Large intestine (tissue), 3 donors: Measurements from ENCODE around the gene RNF151. TPM values are rescaled to one million over a fixed set of nuclear protein-coding genes. Genes with fewer than 3 reads are reported as not detected.
"Not testable (repeated sequence)": the region's sequence is repeated elsewhere in the genome, so short reads cannot be mapped to it uniquely, and the experiment has no call there.

Source experiments
- DNase-seq, 2 donors: peaks; one replicate each; pipeline versions ENCODE4 v3.0.0 to v3.0.0-alpha.2; 2013
- H3K27ac ChIP-seq: one replicate; pipeline ENCODE4 v1.5.1; 2013; ENCODE audit warnings: low read length
- H3K27me3 ChIP-seq: 2 replicates; pipeline ENCODE4 v1.6.1; 2013; ENCODE audit warnings: low read length; ENCODE audit not compliant: control insufficient read depth, insufficient read depth
- H3K36me3 ChIP-seq: 2 replicates; pipeline ENCODE4 v1.6.1; 2013; ENCODE audit warnings: low read length; ENCODE audit not compliant: control insufficient read depth, insufficient read depth
- H3K4me1 ChIP-seq: one replicate; pipeline ENCODE4 v1.6.1; 2013; ENCODE audit warnings: low read length; ENCODE audit not compliant: control insufficient read depth, insufficient read depth
- H3K4me3 ChIP-seq: one replicate; pipeline ENCODE4 v1.5.1; 2013; ENCODE audit warnings: low read length
- H3K9me3 ChIP-seq: one replicate; pipeline ENCODE4 v1.6.1; 2013; ENCODE audit warnings: mild to moderate bottlenecking, low read depth, low read length, moderate library complexity; ENCODE audit not compliant: control insufficient read depth
- WGBS: methylation state at CpG from one replicate; pipeline ENCODE4 v1.1.5; 2013; ENCODE audit warnings: low lambda C conversion rate; ENCODE audit not compliant: insufficient coverage; 5-methylcytosine and 5-hydroxymethylcytosine counted together
- polyA plus RNA-seq: library from polyadenylated mRNA; unstranded; fragments of 120-200 nt; gene quantifications from one replicate; pipeline ENCODE4 v1.2.1, GENCODE V29; 2013

Gene RNF151
- polyA plus RNA-seq, 1 donor = 0.09 TPM

GRCh38 chr16:1961651-1962067, 5.0 kb upstream of the RNF151 start:
- Histone ChIP-seq H3K4me1 (peaks cover 35% of the 10 kb centered on the region), H3K27me3 (peaks cover 6% of the 10 kb centered on the region), H3K36me3 (peaks cover 25% of the 10 kb centered on the region), H3K9me3 (peaks cover 3% of the 10 kb centered on the region), H3K27ac (no peak overlapping the region), H3K4me3 (no peak overlapping the region)
- WGBS = no CpG with 5 or more reads among the region's 6 CpGs
- DNase-seq = no peak

GRCh38 chr16:1962161-1963153, 4.2 kb upstream of the RNF151 start:
- Histone ChIP-seq H3K36me3 (peaks cover 25% of the 10 kb centered on the region), H3K4me1 (peaks cover 35% of the 10 kb centered on the region), H3K4me3 (peak overlapping the region; percentile 87)
- not testable (repeated sequence) for DNase-seq, H3K27ac ChIP-seq, H3K9me3 ChIP-seq, H3K27me3 ChIP-seq
- WGBS = no CpG with 5 or more reads among the region's 37 CpGs

- Histone ChIP-seq H3K27me3 (peaks cover 2% of the 10 kb centered on the region), H3K27ac (peak overlapping the region; percentile 61), H3K9me3 (no peaks in the 10 kb centered on the region), H3K36me3 (peaks cover 25% of the 10 kb centered on the region), H3K4me1 (peaks cover 32% of the 10 kb centered on the region), H3K4me3 (peak overlapping the region; percentile 87)
- peak in 1 of 2 donors; percentile 43 for DNase-seq
- no CpG with 5 or more reads among the region's 44 CpGs for WGBS
Measured at GRCh38 chr16:1963806-1964505, 2.7 kb upstream of the RNF151 start.

GRCh38 chr16:1964506-1965395, 1.9 kb upstream of the RNF151 start, which contains the start of gene RPS2:
Gene RPS2 (minus strand): TSS chr16:1964826. CDS start chr16:1964625, 201 bp downstream.
- peaks cover 30% of the 10 kb centered on the region for H3K4me1 ChIP-seq
- H3K27ac ChIP-seq = peak within 1 kb of the TSS; percentile 89
- H3K36me3 ChIP-seq = peaks cover 25% of the 10 kb centered on the region
- peak within 1 kb of the TSS; percentile 87 for H3K4me3 ChIP-seq
- no peaks in the 10 kb centered on the region for H3K9me3 ChIP-seq
- DNase-seq = peak; percentile 98 to 99
- no CpG with 5 or more reads among the region's 97 CpGs for WGBS
- no peaks in the 10 kb centered on the region for H3K27me3 ChIP-seq

GRCh38 chr16:1965396-1966001, 1.2 kb upstream of the RNF151 start:
- DNase-seq = peak in 1 of 2 donors; percentile 70
- WGBS = no CpG with 5 or more reads among the region's 24 CpGs
- H3K4me1 ChIP-seq = peaks cover 26% of the 10 kb centered on the region
- H3K27me3 ChIP-seq = no peaks in the 10 kb centered on the region
- no peaks in the 10 kb centered on the region for H3K9me3 ChIP-seq
- H3K27ac ChIP-seq = peak overlapping the region; percentile 89
- H3K36me3 ChIP-seq = peaks cover 25% of the 10 kb centered on the region
- H3K4me3 ChIP-seq = peak overlapping the region; percentile 87

GRCh38 chr16:1968146-1968953, 1.7 kb downstream of the RNF151 start:
- H3K4me3 ChIP-seq = no peak overlapping the region
- no peak overlapping the region for H3K27ac ChIP-seq
- H3K9me3 ChIP-seq = no peaks in the 10 kb centered on the region
- DNase-seq = no peak
- H3K36me3 ChIP-seq = no peaks in the 10 kb centered on the region
- peaks cover 19% of the 10 kb centered on the region for H3K4me1 ChIP-seq
- H3K27me3 ChIP-seq = no peaks in the 10 kb centered on the region
- no CpG with 5 or more reads among the region's 41 CpGs for WGBS

GRCh38 chr16:1971796-1972489, 5.3 kb downstream of the RNF151 start, which contains the start of gene TBL3:
Gene TBL3 (plus strand): TSS chr16:1972053. CDS start chr16:1972165, 112 bp downstream.
- no CpG with 5 or more reads among the region's 78 CpGs for WGBS
- Histone ChIP-seq H3K4me1 (peaks cover 13% of the 10 kb centered on the region), H3K27me3 (no peaks in the 10 kb centered on the region), H3K9me3 (no peaks in the 10 kb centered on the region), H3K36me3 (peaks cover 29% of the 10 kb centered on the region), H3K4me3 (peak within 1 kb of the TSS; percentile 100), H3K27ac (peak within 1 kb of the TSS; percentile 86)
- DNase-seq = peak; percentile 91 to 96

- no peaks in the 10 kb centered on the region for H3K9me3 ChIP-seq
- H3K4me3 ChIP-seq = peak overlapping the region; percentile 100
- no CpG with 5 or more reads among the region's 22 CpGs for WGBS
- no peaks in the 10 kb centered on the region for H3K27me3 ChIP-seq
- H3K27ac ChIP-seq = peak overlapping the region; percentile 86
- no peak for DNase-seq
- peaks cover 33% of the 10 kb centered on the region for H3K36me3 ChIP-seq
- peaks cover 13% of the 10 kb centered on the region for H3K4me1 ChIP-seq
Measured at GRCh38 chr16:1972490-1972877, 5.8 kb downstream of the RNF151 start.
